Measurements from ENCODE around the gene GCAT. TPM values are rescaled to one million over a fixed set of nuclear protein-coding genes. Genes with fewer than 3 reads are reported as not detected.
"Not testable (repeated sequence)": the region's sequence is repeated elsewhere in the genome, so short reads cannot be mapped to it uniquely, and the experiment has no call there.

Gene GCAT
- total RNA-seq, 1 donor from 2014 or later, result 14.3 TPM

DNA sequence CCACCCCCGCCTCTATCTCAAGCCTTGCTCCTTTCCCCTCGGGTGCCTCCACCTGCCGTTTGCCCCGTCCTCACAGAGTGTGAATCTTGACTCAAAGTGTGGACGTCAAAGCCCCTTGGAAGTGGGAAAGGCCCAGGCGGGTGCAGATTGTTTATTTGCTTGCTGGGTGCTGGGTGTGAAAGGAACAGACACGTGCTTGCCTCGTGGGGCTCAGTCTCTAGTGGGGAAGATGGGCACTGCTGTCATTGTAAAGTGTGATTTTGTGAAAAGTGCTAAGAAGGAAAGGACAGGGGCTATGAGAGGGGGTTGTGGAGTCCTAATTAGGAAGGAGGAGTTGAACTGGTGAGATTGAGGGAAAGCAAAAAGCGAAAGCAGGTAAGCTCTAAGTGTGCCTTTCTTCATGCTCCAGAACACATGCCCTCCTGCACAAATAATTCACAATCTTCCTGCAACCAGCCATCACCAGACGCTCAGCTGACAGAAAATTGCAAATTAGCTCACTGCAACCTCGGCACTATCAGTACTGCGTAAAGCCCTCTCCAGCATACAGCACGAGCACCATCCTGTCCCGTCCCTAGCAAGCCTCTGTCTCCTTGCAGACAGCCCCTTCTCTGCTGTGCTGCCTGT lies 9.7 kb upstream of the GCAT start:
- H3K36me3 Mint-ChIP-seq (ENCODE audit: low read depth, unreplicated experiment), result no peaks in the 10 kb centered on the region

DNA sequence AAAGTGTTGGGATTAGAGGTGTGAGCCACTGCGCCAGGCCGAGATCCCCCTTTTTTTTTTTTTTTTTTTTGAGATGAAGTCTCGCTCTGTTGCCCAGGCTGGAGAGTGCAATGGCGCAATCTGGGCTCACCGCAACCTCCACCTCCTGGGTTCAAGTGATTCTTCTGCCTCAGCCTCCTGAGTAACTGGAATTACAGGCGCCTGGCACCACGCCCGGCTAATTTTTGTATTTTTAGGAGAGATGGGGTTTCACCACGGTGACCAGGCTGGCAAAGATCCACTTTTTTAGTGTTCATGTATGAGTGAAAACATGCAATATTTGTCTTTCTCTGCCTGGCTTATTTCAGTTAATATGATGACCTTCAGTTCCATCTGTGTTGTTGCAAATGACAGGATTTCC lies 7.8 kb upstream of the GCAT start:
- H3K9me3 ChIP-seq (ENCODE audit: insufficient read depth, low read depth, low read length); H3K9ac ChIP-seq (ENCODE audit: low read length); H3K27me3 ChIP-seq (ENCODE audit: insufficient read depth, low read length); H3K4me3 ChIP-seq (ENCODE audit: insufficient read depth, low read depth, low read length); H3K4me2 ChIP-seq (ENCODE audit: low read length); H2AFZ ChIP-seq (ENCODE audit: low read depth, low read length); H3K36me3 Mint-ChIP-seq (ENCODE audit: low read depth, unreplicated experiment); H3K4me1 Mint-ChIP-seq (ENCODE audit: low read depth, unreplicated experiment); H3K27ac Mint-ChIP-seq (ENCODE audit: unreplicated experiment); H3K27ac ChIP-seq (ENCODE audit: low read depth, low read length); DNase-seq (ENCODE audit: low read depth); H3K36me3 ChIP-seq (ENCODE audit: insufficient read depth, low read length); H3K4me3 Mint-ChIP-seq (ENCODE audit: unreplicated experiment); H3K9me3 Mint-ChIP-seq (ENCODE audit: unreplicated experiment); H3K79me2 ChIP-seq (ENCODE audit: insufficient read depth, low read length); H4K20me1 ChIP-seq (ENCODE audit: insufficient read depth, low read length); FAIRE-seq: not testable (repeated sequence)
- peaks cover 17% of the 10 kb centered on the region for H3K4me1 ChIP-seq (ENCODE audit: insufficient read depth, low read length)
- peaks cover 32% of the 10 kb centered on the region for H3K27me3 Mint-ChIP-seq (ENCODE audit: low read depth, unreplicated experiment)

More for the DNA sequence above, 9.7 kb upstream of the GCAT start:
- Mint-ChIP-seq H3K9me3 (ENCODE audit: unreplicated experiment) (no peaks in the 10 kb centered on the region), H3K4me1 (ENCODE audit: low read depth, unreplicated experiment) (no peaks in the 10 kb centered on the region), H3K27ac (ENCODE audit: unreplicated experiment) (peak overlapping the region; percentile 31), H3K4me3 (ENCODE audit: unreplicated experiment) (no peak overlapping the region), H3K27me3 (ENCODE audit: low read depth, unreplicated experiment) (peaks cover 22% of the 10 kb centered on the region)
- TF ChIP-seq EZH2 (IDR thresholded peaks at IDR 0.05; ENCODE audit: insufficient read depth, low read length), result no peak
- TF ChIP-seq, protein P1, sequence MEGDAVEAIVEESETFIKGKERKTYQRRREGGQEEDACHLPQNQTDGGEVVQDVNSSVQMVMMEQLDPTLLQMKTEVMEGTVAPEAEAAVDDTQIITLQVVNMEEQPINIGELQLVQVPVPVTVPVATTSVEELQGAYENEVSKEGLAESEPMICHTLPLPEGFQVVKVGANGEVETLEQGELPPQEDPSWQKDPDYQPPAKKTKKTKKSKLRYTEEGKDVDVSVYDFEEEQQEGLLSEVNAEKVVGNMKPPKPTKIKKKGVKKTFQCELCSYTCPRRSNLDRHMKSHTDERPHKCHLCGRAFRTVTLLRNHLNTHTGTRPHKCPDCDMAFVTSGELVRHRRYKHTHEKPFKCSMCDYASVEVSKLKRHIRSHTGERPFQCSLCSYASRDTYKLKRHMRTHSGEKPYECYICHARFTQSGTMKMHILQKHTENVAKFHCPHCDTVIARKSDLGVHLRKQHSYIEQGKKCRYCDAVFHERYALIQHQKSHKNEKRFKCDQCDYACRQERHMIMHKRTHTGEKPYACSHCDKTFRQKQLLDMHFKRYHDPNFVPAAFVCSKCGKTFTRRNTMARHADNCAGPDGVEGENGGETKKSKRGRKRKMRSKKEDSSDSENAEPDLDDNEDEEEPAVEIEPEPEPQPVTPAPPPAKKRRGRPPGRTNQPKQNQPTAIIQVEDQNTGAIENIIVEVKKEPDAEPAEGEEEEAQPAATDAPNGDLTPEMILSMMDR (IDR thresholded peaks at IDR 0.05; ENCODE audit: insufficient read depth, low read depth, low read length), result no peak
- no peak overlapping the region for H3K9ac ChIP-seq (ENCODE audit: low read length)
- H3K79me2 ChIP-seq (ENCODE audit: insufficient read depth, low read length), result no peaks in the 10 kb centered on the region
- DNase-seq (ENCODE audit: low read depth) (no peak), FAIRE-seq (no peak)
- no peak overlapping the region for H3K4me2 ChIP-seq (ENCODE audit: low read length)
- H3K4me1 ChIP-seq (ENCODE audit: insufficient read depth, low read length), result peaks cover 8% of the 10 kb centered on the region
- no peaks in the 10 kb centered on the region for H3K9me3 ChIP-seq (ENCODE audit: insufficient read depth, low read depth, low read length)
- H4K20me1 ChIP-seq (ENCODE audit: insufficient read depth, low read length), result no peaks in the 10 kb centered on the region
- no peaks in the 10 kb centered on the region for H3K36me3 ChIP-seq (ENCODE audit: insufficient read depth, low read length)
- H2AFZ ChIP-seq (ENCODE audit: low read depth, low read length), result no peak overlapping the region
- no peaks in the 10 kb centered on the region for H3K27me3 ChIP-seq (ENCODE audit: insufficient read depth, low read length)
- no peak overlapping the region for H3K4me3 ChIP-seq (ENCODE audit: insufficient read depth, low read depth, low read length)
- no peak overlapping the region for H3K27ac ChIP-seq (ENCODE audit: low read depth, low read length)

DNA sequence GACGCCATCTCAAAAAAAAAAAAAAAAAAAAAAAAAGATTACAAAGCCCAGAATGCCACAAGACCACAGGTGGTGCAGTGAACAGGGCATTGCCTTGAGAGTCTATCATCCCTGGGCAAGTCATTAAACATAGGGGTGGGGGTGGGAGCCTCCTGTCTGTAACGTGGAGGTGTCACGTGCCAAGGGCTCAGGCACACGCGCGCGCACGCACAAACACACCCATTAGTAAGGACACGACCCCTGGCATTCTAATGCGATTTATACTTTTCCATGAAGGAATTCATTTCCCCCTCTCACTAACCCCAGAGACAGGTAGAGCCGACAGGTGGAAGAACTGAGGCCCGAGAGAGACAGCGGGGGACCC lies 5.8 kb upstream of the GCAT start:
- Histone ChIP-seq H3K27ac (ENCODE audit: low read depth, low read length) (no peak overlapping the region), H3K4me2 (ENCODE audit: low read length) (peak overlapping the region; percentile 97), H3K27me3 (ENCODE audit: insufficient read depth, low read length) (no peaks in the 10 kb centered on the region), H3K9me3 (ENCODE audit: insufficient read depth, low read depth, low read length) (no peaks in the 10 kb centered on the region), H4K20me1 (ENCODE audit: insufficient read depth, low read length) (peaks cover 4% of the 10 kb centered on the region), H3K4me1 (ENCODE audit: insufficient read depth, low read length) (peaks cover 34% of the 10 kb centered on the region), H3K9ac (ENCODE audit: low read length) (peak overlapping the region; percentile 77), H3K36me3 (ENCODE audit: insufficient read depth, low read length) (no peaks in the 10 kb centered on the region), H2AFZ (ENCODE audit: low read depth, low read length) (peak overlapping the region; percentile 81), H3K4me3 (ENCODE audit: insufficient read depth, low read depth, low read length) (peak overlapping the region; percentile 58), H3K79me2 (ENCODE audit: insufficient read depth, low read length) (peaks cover 5% of the 10 kb centered on the region)
- no peak for TF ChIP-seq EZH2 (IDR thresholded peaks at IDR 0.05; ENCODE audit: insufficient read depth, low read length)
- DNase-seq (ENCODE audit: low read depth), result no peak
- FAIRE-seq, result no peak
- H3K9me3 Mint-ChIP-seq (ENCODE audit: unreplicated experiment), result no peaks in the 10 kb centered on the region
- H3K4me1 Mint-ChIP-seq (ENCODE audit: low read depth, unreplicated experiment), result peaks cover 6% of the 10 kb centered on the region
- H3K27me3 Mint-ChIP-seq (ENCODE audit: low read depth, unreplicated experiment), result peaks cover 35% of the 10 kb centered on the region
- H3K27ac Mint-ChIP-seq (ENCODE audit: unreplicated experiment), result no peak overlapping the region
- H3K4me3 Mint-ChIP-seq (ENCODE audit: unreplicated experiment), result peak overlapping the region; percentile 83
- no peaks in the 10 kb centered on the region for H3K36me3 Mint-ChIP-seq (ENCODE audit: low read depth, unreplicated experiment)
